ENCODE data around the gene VTCN1.

The VTCN1 gene

GRCh38 chr1:117178756-117179155 is 32.0 kb downstream of the VTCN1 start:
- no peak for FAIRE-seq
- DNase-seq (ENCODE audit: insufficient read length), result no peak
- TF ChIP-seq POLR2A (IDR thresholded peaks at IDR 0.05; ENCODE audit: low read depth, low read length), result no peak
- TF ChIP-seq POLR2AphosphoS5 (IDR thresholded peaks at IDR 0.05; ENCODE audit: low read depth, low read length), result no peak
- no peak for TF ChIP-seq TAF1 (IDR thresholded peaks at IDR 0.05; ENCODE audit: borderline replicate concordance, low read depth, low read length)

- no peak for FAIRE-seq
Measured at GRCh38 chr1:117177376-117177775, 33.4 kb downstream of the VTCN1 start.

DNA sequence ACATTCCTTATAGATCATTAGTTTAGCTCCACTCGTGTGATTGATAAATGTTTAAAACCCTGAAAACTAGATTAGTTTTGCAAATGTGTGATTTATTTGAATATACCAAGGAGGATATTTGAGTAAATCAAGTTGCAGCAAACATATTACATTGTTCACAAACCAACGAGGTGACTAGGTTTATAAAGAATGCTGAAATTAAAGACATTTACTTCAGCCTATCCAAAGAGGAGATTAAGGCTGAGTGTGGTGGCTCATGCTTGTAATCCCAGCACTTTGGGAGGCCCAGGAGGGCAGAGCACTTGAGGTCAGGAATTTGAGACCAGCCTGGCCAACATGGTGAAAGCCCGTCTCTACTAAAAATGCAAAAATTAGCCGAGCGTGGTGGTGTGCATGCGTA is 34.1 kb downstream of the VTCN1 start:
- no peak for TF ChIP-seq POLR2AphosphoS5 (IDR thresholded peaks at IDR 0.05; ENCODE audit: low read depth, low read length)
- no peak for TF ChIP-seq TAF1 (IDR thresholded peaks at IDR 0.05; ENCODE audit: borderline replicate concordance, low read depth, low read length)
- no peak for TF ChIP-seq POLR2A (IDR thresholded peaks at IDR 0.05; ENCODE audit: low read depth, low read length)
- DNase-seq (ENCODE audit: insufficient read length), result no peak
- no peak for FAIRE-seq

More at GRCh38 chr1:117177376-117177775, 33.4 kb downstream of the VTCN1 start:
- no peak for TF ChIP-seq POLR2A (IDR thresholded peaks at IDR 0.05; ENCODE audit: low read depth, low read length)
- TF ChIP-seq TAF1 (IDR thresholded peaks at IDR 0.05; ENCODE audit: borderline replicate concordance, low read depth, low read length), result no peak
- no peak for TF ChIP-seq POLR2AphosphoS5 (IDR thresholded peaks at IDR 0.05; ENCODE audit: low read depth, low read length)
- DNase-seq (ENCODE audit: insufficient read length), result no peak

GRCh38 chr1:117174851-117175250 is 35.9 kb downstream of the VTCN1 start:
- DNase-seq (ENCODE audit: insufficient read length), result no peak
- TF ChIP-seq POLR2AphosphoS5 (IDR thresholded peaks at IDR 0.05; ENCODE audit: low read depth, low read length), result no peak
- no peak for TF ChIP-seq TAF1 (IDR thresholded peaks at IDR 0.05; ENCODE audit: borderline replicate concordance, low read depth, low read length)
- TF ChIP-seq POLR2A (IDR thresholded peaks at IDR 0.05; ENCODE audit: low read depth, low read length), result no peak
- no peak for FAIRE-seq

DNA sequence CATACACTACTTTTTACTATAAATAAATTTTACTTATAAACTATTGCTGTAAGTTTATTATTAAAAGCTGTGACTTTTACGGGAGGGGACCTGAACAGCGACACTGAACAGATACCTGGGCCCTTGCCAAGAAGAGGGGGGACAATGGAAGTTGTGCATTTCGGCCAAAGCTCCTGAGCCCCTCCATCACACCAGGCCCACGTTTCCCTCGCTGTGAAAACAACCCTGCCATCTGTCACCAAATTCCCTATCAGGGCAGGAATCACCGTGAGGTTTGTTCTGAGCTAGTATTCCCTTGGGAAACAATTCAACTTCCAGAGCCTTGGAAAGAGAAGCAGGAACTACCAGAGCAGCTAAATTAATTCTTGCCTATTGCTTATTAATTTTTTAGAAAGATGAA is 37.0 kb downstream of the VTCN1 start:
- TF ChIP-seq POLR2A (IDR thresholded peaks at IDR 0.05; ENCODE audit: low read depth, low read length) (no peak), TAF1 (IDR thresholded peaks at IDR 0.05; ENCODE audit: borderline replicate concordance, low read depth, low read length) (no peak), POLR2AphosphoS5 (IDR thresholded peaks at IDR 0.05; ENCODE audit: low read depth, low read length) (no peak)
- FAIRE-seq, result no peak
- no peak for DNase-seq (ENCODE audit: insufficient read length)

DNA sequence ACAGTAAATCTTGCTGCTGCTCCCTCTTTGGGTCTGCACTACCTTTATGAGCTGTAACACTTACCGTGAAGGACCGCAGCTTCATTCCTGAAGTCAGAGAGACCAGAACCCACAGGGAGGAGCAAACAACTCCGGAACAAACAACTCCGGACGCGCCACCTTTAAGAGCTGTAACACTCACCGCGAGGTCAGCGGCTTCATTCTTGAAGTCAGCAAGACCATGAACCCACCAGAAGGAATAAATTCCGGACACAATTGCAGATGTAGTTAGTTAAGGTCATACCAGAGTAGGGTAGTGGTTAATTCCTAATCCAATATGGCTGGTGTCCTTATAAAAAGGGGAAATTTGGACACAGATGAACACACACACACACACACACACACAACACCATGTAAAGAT is 37.7 kb downstream of the VTCN1 start:
- TF ChIP-seq TAF1 (IDR thresholded peaks at IDR 0.05; ENCODE audit: borderline replicate concordance, low read depth, low read length) (no peak), POLR2AphosphoS5 (IDR thresholded peaks at IDR 0.05; ENCODE audit: low read depth, low read length) (no peak), POLR2A (IDR thresholded peaks at IDR 0.05; ENCODE audit: low read depth, low read length) (no peak)
- FAIRE-seq (no peak), DNase-seq (ENCODE audit: insufficient read length) (no peak)

DNA sequence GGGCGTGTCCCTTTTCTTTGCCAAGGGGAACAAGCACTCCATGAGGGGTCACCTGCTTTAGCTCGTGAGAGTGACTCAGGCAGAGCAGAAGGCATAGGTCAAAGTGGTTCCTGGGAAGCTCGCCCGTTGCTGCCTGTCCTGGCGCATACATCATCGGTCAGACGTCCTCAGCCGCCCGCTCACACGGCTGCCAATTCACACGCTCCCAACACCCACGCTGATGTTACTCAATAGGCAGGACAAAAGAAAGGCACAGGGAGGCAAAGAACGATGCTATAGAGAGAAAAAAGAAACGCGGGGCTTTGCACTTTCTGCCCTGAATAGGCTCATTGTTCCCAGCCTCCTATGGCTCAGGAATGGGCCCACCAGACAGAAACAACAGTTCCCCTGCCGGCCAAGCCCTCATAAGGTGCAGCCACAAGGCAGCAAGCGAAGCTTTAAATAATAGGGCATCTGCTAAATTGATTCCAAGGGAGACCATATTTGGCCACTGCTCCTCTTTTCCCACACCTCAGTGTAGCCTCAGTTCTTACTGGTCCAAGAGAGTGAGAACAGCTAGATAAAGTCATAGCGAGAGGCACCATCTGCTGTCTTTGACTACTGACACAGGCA is 38.7 kb downstream of the VTCN1 start:
- DNase-seq (ENCODE audit: insufficient read length), result no peak
- no peak for FAIRE-seq
- TF ChIP-seq POLR2AphosphoS5 (IDR thresholded peaks at IDR 0.05; ENCODE audit: low read depth, low read length), result no peak
- no peak for TF ChIP-seq POLR2A (IDR thresholded peaks at IDR 0.05; ENCODE audit: low read depth, low read length)
- no peak for TF ChIP-seq TAF1 (IDR thresholded peaks at IDR 0.05; ENCODE audit: borderline replicate concordance, low read depth, low read length)

DNA sequence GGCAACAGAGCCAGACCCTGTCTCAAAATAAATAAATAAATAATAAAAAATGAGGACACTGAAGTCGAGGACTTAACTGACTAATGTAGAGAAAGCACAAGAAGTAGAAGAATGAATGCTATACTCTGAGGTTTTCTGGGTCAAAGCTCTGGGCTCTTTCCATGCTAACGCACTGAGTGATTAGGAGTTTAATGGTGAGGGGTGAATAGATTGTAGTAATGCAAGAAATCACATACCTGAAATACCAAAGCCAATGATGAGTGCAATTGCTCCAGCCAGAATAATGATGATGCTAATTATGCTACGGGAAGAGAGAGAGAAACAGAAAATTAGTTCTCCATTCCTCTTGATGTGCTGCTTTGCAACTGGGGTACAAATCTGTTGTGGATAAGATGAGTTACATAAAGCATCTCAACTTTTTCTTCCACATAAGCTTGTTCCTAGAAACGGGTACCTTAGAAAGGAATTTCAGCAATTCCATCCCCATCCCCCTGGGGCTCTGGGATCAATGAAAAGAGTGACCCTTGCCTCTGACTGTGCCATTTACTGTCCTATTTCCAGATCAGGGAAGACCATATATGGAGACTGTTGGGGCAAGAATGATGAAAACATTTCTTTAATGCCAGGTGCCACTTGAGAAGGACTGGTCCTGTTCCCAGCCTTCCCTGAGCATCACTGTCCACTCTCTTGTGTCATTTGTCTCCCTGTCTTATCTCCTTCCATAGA is 40.7 kb downstream of the VTCN1 start:
- no peak for TF ChIP-seq POLR2AphosphoS5 (IDR thresholded peaks at IDR 0.05; ENCODE audit: low read depth, low read length)
- no peak for TF ChIP-seq TAF1 (IDR thresholded peaks at IDR 0.05; ENCODE audit: borderline replicate concordance, low read depth, low read length)
- TF ChIP-seq POLR2A (IDR thresholded peaks at IDR 0.05; ENCODE audit: low read depth, low read length), result no peak
- FAIRE-seq, result no peak
- no peak for DNase-seq (ENCODE audit: insufficient read length)

DNA sequence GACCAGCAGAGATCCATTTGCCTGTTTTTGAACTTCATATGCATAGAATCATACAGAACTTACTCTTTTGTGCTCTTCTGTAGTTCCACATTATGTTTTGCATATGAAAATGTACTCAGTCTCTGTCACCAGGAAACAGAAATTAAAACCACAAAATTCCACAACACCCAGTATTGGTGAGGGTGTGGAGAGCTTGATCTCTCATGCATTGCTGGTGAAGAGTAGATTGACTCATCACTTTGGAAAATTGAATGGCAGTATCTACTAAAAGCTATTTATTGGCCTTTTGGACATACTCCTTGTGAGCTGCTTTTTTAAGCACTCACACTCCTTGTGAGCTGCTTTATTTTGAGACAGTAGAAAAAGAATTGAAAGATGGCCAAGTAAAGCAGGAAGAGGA is 43.3 kb downstream of the VTCN1 start:
- no peak for FAIRE-seq
- TF ChIP-seq TAF1 (IDR thresholded peaks at IDR 0.05; ENCODE audit: borderline replicate concordance, low read depth, low read length) (no peak), POLR2AphosphoS5 (IDR thresholded peaks at IDR 0.05; ENCODE audit: low read depth, low read length) (no peak), POLR2A (IDR thresholded peaks at IDR 0.05; ENCODE audit: low read depth, low read length) (no peak)
- DNase-seq (ENCODE audit: insufficient read length), result no peak

GRCh38 chr1:117166076-117166475 is 44.7 kb downstream of the VTCN1 start:
- TF ChIP-seq TAF1 (IDR thresholded peaks at IDR 0.05; ENCODE audit: borderline replicate concordance, low read depth, low read length), result no peak
- no peak for TF ChIP-seq POLR2A (IDR thresholded peaks at IDR 0.05; ENCODE audit: low read depth, low read length)
- TF ChIP-seq POLR2AphosphoS5 (IDR thresholded peaks at IDR 0.05; ENCODE audit: low read depth, low read length), result no peak
- FAIRE-seq, result no peak
- DNase-seq (ENCODE audit: insufficient read length), result no peak

- no peak for FAIRE-seq
- TF ChIP-seq POLR2AphosphoS5 (IDR thresholded peaks at IDR 0.05; ENCODE audit: low read depth, low read length), result no peak
- no peak for TF ChIP-seq TAF1 (IDR thresholded peaks at IDR 0.05; ENCODE audit: borderline replicate concordance, low read depth, low read length)
- TF ChIP-seq POLR2A (IDR thresholded peaks at IDR 0.05; ENCODE audit: low read depth, low read length), result no peak
Measured at GRCh38 chr1:117164209-117164608, 46.5 kb downstream of the VTCN1 start.

GRCh38 chr1:117162816-117163215 is 47.9 kb downstream of the VTCN1 start:
- no peak for FAIRE-seq

More at GRCh38 chr1:117164209-117164608, 46.5 kb downstream of the VTCN1 start:
- no peak for DNase-seq (ENCODE audit: insufficient read length)

More at GRCh38 chr1:117162816-117163215, 47.9 kb downstream of the VTCN1 start:
- no peak for TF ChIP-seq POLR2A (IDR thresholded peaks at IDR 0.05; ENCODE audit: low read depth, low read length)
- TF ChIP-seq TAF1 (IDR thresholded peaks at IDR 0.05; ENCODE audit: borderline replicate concordance, low read depth, low read length), result no peak
- no peak for TF ChIP-seq POLR2AphosphoS5 (IDR thresholded peaks at IDR 0.05; ENCODE audit: low read depth, low read length)
- DNase-seq (ENCODE audit: insufficient read length), result no peak
